ENCODE measurements around the gene FMN1. TPM values are rescaled to one million over a fixed set of nuclear protein-coding genes. Genes with fewer than 3 reads are reported as not detected.
A peak's percentile ranks its signal among the peaks of the same experiment; 100 is the strongest.

The FMN1 gene
- total and polyA plus RNA-seq, 8 donors: 1.9 to 10.2 (median 3.0) TPM

- Histone ChIP-seq H3K27ac (no peak overlapping the region), H3K27me3 (no peaks in the 10 kb centered on the region), H3K4me3 (no peak overlapping the region), H3K4me1 (no peaks in the 10 kb centered on the region), H3K9me3 (no peaks in the 10 kb centered on the region), H3K36me3 (no peaks in the 10 kb centered on the region)
- ATAC-seq (peak; percentile 63 to 89 (median 80)), DNase-seq (peak in 3 of 6 donors; percentile 19 to 43 (median 24)), FAIRE-seq (no peak)
- TF ChIP-seq CTCF (IDR thresholded peaks at IDR 0.05): no peak
- WGBS, 2 donors: 53 to 54% methylated on average over 8 of the region's 8 CpGs
- intact Hi-C loops (cut with DNase I): no loop called here
Measured at GRCh38 chr15:32838820-32839219, 355.7 kb downstream of the FMN1 start.

GRCh38 chr15:32838338-32838737, 356.2 kb downstream of the FMN1 start:
- Histone ChIP-seq H3K4me1 (no peaks in the 10 kb centered on the region), H3K36me3 (no peaks in the 10 kb centered on the region), H3K27ac (no peak overlapping the region), H3K4me3 (no peak overlapping the region), H3K27me3 (no peaks in the 10 kb centered on the region), H3K9me3 (no peaks in the 10 kb centered on the region)
- DNase-seq: no peak
- peak in 2 of 4 donors; percentile 40 to 43 for ATAC-seq
- TF ChIP-seq CTCF (IDR thresholded peaks at IDR 0.05): no peak
- WGBS, 2 donors: 65 to 66% methylated on average over 7 of the region's 7 CpGs
- FAIRE-seq: no peak
- intact Hi-C loops (cut with DNase I): no loop called here

- no peak for FAIRE-seq
- intact Hi-C loops (cut with DNase I): no loop called here
Measured at GRCh38 chr15:32837935-32838334, 356.6 kb downstream of the FMN1 start.

GRCh38 chr15:32834156-32834555, 360.4 kb downstream of the FMN1 start:
- no peaks in the 10 kb centered on the region for H3K27me3 ChIP-seq
- no peaks in the 10 kb centered on the region for H3K36me3 ChIP-seq
- DNase-seq: no peak
- 79 to 85% methylated on average over 1 of the region's 1 CpG for WGBS, 2 donors
- peak in 2 of 4 donors; percentile 10 to 32 for ATAC-seq
- no peak overlapping the region for H3K27ac ChIP-seq
- H3K4me3 ChIP-seq: no peak overlapping the region
- FAIRE-seq: no peak
- TF ChIP-seq CTCF (IDR thresholded peaks at IDR 0.05): no peak
- no peaks in the 10 kb centered on the region for H3K4me1 ChIP-seq
- H3K9me3 ChIP-seq: no peaks in the 10 kb centered on the region
- intact Hi-C loops (cut with DNase I): no loop called here

More at GRCh38 chr15:32837935-32838334, 356.6 kb downstream of the FMN1 start:
- TF ChIP-seq CTCF (IDR thresholded peaks at IDR 0.05): no peak
- no peak overlapping the region for H3K27ac ChIP-seq
- DNase-seq (no peak), ATAC-seq (no peak)
- H3K27me3 ChIP-seq: no peaks in the 10 kb centered on the region
- H3K4me3 ChIP-seq: no peak overlapping the region
- 85 to 88% methylated on average over 8 of the region's 8 CpGs for WGBS, 2 donors
- no peaks in the 10 kb centered on the region for H3K36me3 ChIP-seq
- no peaks in the 10 kb centered on the region for H3K9me3 ChIP-seq
- no peaks in the 10 kb centered on the region for H3K4me1 ChIP-seq

GRCh38 chr15:32833379-32833821, 361.1 kb downstream of the FMN1 start:
- H3K9me3 ChIP-seq: no peaks in the 10 kb centered on the region
- DNase-seq: no peak
- WGBS, 2 donors: 94 to 99% methylated on average over 1 of the region's 1 CpG
- no peaks in the 10 kb centered on the region for H3K36me3 ChIP-seq
- H3K27ac ChIP-seq: no peak overlapping the region
- no peak overlapping the region for H3K4me3 ChIP-seq
- no peak for TF ChIP-seq CTCF (IDR thresholded peaks at IDR 0.05)
- no peak for ATAC-seq
- H3K27me3 ChIP-seq: no peaks in the 10 kb centered on the region
- H3K4me1 ChIP-seq: no peaks in the 10 kb centered on the region
- FAIRE-seq: no peak
- intact Hi-C loops (cut with DNase I): no loop called here
